Transverse colon (tissue), 4 donors: ENCODE data around the gene APBB2. TPM values are rescaled to one million over a fixed set of nuclear protein-coding genes. Genes with fewer than 3 reads are reported as not detected.

Source experiments
- DNase-seq: peaks from one replicate; pipeline ENCODE4 v3.0.0-alpha.2; 2019
- H3K27ac ChIP-seq, 4 donors: fragments of 200-600 bp; sonication (generic); 2 replicates each; pipeline ENCODE4 v1.5.1; 2016 to 2018; ENCODE audit warnings: inconsistent platforms in 4 of 4
- H3K27me3 ChIP-seq: fragments of 200-600 bp; sonication (generic); 2 replicates; pipeline ENCODE4 v1.5.1; 2017; ENCODE audit warnings: inconsistent platforms
- H3K36me3 ChIP-seq, 4 donors: fragments of 200-600 bp; sonication (generic); 2 replicates each; pipeline ENCODE4 v1.5.1; 2017 to 2019; ENCODE audit warnings: inconsistent platforms in 4 of 4
- H3K4me1 ChIP-seq, 4 donors: fragments of 200-600 bp; sonication (generic); 2 replicates each; pipeline ENCODE4 v1.5.1; 2017 to 2020; ENCODE audit warnings: inconsistent platforms in 4 of 4
- H3K4me3 ChIP-seq, 4 donors: fragments of 200-600 bp; sonication (generic); 1 replicate in 1 of 4; 2 replicates in 3 of 4; pipeline versions ENCODE4 v1.5.1 to v1.6.1; 2017 to 2019; ENCODE audit warnings: inconsistent platforms in 4 of 4
- H3K9me3 ChIP-seq, 2 donors: fragments of 200-600 bp; sonication (generic); 2 replicates each; pipeline ENCODE4 v1.5.1; 2017 to 2019; ENCODE audit warnings: inconsistent platforms in 2 of 2
- EP300 ChIP-seq: sonication (generic); formaldehyde crosslinking; IDR thresholded peaks from one replicate; pipeline ENCODE4 v1.6.1; 2017; ENCODE audit warnings: antibody characterized with exemption, low read depth
- POLR2A ChIP-seq: fragments of 450-650 bp; IDR thresholded peaks from one replicate; pipeline ENCODE4 v1.6.1; 2016; ENCODE audit warnings: antibody characterized with exemption, mild to moderate bottlenecking, moderate library complexity
- POLR2AphosphoS5 ChIP-seq, 3 donors: sonication (generic); formaldehyde crosslinking; IDR thresholded peaks; one replicate each; pipeline ENCODE4 v1.6.1; 2016; ENCODE audit warnings: antibody characterized with exemption in 3 of 3
- WGBS, 2 donors: methylation state at CpG; one replicate each; pipeline ENCODE4 v1.1.5; 2018; ENCODE audit warnings: low coverage in 1 of 2; 5-methylcytosine and 5-hydroxymethylcytosine counted together
- in situ Hi-C, 4 donors: fragments of 200-750 bp; cut with MboI; loops; one replicate each; pipeline versions ENCODE4 v1.15.0 to v1.15.1; 2017; ENCODE audit warnings: low sequenced_read_pairs in 3 of 4, low pct_ligation_motif_present in 1 of 4, low pct_unique_long_range_greater_than_20kb in 1 of 4
- intact Hi-C: fragments of 100-400 bp; cut with DNase I; formaldehyde crosslinking; loops from one replicate; pipeline ENCODE4 v1.15.1; 2023; ENCODE audit warnings: low total_unique reads
- total RNA-seq, 4 donors: library from RNA; depleted of rRNA; stranded (reverse); fragments of >200 nt; gene quantifications; one replicate each; pipeline ENCODE4 v1.1.0, GENCODE V29; 2016
- TF ChIP-seq, protein P1 (sequence below), 5 experiments: fragments of 200-600 bp in 3 of 5; fragments of 450-650 bp in 2 of 5; sonication (generic) in 3 of 5; IDR thresholded peaks; 1 replicate in 2 of 5; 2 replicates in 3 of 5; pipeline ENCODE4 v1.5.1; 2016 to 2017; ENCODE audit warnings: antibody characterized with exemption in 5 of 5, inconsistent platforms in 3 of 5, mild to moderate bottlenecking in 2 of 5, moderate library complexity in 1 of 5

Gene APBB2
- total RNA-seq, 4 donors from 2014 or later = 37.1 to 138 (median 90.1) TPM

DNA sequence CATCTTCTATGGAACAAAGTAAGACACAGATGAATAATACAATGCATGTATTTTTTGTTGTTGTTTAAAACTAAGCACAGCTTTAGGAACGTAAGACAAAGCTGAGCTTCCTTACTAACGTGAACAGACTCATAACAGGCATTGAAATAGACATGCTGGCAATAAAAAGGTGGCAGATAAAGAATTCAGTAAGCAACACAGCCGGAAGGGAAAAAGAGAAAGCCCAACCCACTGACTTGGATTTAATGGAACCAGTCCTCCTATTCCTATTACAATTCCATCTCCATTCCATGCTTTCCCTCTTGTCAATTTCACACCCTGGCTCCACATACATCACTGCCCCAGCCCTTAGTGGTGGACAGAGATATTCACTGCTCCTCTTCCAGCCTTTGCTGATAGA lies 282.5 kb downstream of the APBB2 start:
- Histone ChIP-seq H3K36me3 (no peaks in the 10 kb centered on the region), H3K27me3 (no peaks in the 10 kb centered on the region), H3K4me3 (no peak overlapping the region), H3K9me3 (no peaks in the 10 kb centered on the region), H3K4me1 (peaks cover 0 to 3% (median 0%) of the 10 kb centered on the region in 4 donors), H3K27ac (no peak overlapping the region)
- TF ChIP-seq POLR2AphosphoS5 (IDR thresholded peaks at IDR 0.05) (no peak), EP300 (no peak), POLR2A (no peak)
- TF ChIP-seq, protein P1, sequence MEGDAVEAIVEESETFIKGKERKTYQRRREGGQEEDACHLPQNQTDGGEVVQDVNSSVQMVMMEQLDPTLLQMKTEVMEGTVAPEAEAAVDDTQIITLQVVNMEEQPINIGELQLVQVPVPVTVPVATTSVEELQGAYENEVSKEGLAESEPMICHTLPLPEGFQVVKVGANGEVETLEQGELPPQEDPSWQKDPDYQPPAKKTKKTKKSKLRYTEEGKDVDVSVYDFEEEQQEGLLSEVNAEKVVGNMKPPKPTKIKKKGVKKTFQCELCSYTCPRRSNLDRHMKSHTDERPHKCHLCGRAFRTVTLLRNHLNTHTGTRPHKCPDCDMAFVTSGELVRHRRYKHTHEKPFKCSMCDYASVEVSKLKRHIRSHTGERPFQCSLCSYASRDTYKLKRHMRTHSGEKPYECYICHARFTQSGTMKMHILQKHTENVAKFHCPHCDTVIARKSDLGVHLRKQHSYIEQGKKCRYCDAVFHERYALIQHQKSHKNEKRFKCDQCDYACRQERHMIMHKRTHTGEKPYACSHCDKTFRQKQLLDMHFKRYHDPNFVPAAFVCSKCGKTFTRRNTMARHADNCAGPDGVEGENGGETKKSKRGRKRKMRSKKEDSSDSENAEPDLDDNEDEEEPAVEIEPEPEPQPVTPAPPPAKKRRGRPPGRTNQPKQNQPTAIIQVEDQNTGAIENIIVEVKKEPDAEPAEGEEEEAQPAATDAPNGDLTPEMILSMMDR (IDR thresholded peaks at IDR 0.05) = no peak
- WGBS, 2 donors = 20 to 43% methylated on average over 3 of the region's 3 CpGs
- DNase-seq = no peak
- intact Hi-C loops = loop anchor here (2.0 kb wide), 1 partner anchor 283 kb away; the partner anchor contains the start of gene APBB2
- in situ Hi-C loops = loop anchor here in 2 of 4 donors (5.0 to 25.0 kb wide), 2 partner anchors 285 to 705 kb away; no protein-coding TSS in a partner anchor

DNA sequence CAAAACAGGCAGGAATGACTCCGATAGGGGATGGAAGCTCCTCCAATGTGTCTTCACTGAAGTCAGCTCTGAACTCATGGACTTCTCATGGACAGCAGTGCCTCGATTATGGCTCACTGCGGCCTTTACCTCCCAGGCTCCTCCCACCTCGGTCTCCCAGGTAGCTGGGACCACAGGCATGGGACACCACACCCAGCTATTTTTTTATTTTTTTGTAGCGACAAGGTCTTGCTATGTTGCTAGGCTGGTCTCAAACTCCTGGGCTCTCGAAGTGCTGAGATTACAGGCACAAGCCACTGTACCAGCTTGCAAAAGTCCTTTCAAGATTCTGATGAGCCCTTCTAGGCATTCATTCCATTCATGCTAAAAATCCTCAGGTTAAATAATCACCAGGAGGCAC lies 283.1 kb downstream of the APBB2 start:
- in situ Hi-C loops = loop anchor here in 2 of 4 donors (5.0 to 25.0 kb wide), 2 partner anchors 286 to 706 kb away; no protein-coding TSS in a partner anchor
- intact Hi-C loops = loop anchor here (2.0 kb wide), 1 partner anchor 284 kb away; the partner anchor contains the start of gene APBB2

DNA sequence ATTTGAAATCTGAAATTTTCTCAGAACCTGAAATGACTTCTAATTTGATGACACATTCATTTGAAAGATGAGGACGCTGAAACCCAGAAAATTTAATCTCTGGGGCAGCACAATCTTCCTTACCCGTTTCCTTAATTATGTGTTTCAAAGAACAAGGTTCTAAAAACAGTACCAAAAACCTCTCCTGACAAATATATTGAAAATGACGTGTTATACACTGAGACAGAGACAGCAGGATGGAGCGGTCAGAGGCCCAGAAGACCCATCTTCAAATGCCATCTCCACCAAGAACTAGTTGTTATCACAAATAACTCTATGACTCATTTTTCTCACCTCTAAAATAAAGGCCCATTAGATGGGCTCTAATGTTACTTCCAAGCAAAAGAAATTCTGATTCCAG lies 287.3 kb downstream of the APBB2 start:
- TF ChIP-seq POLR2AphosphoS5 (IDR thresholded peaks at IDR 0.05) (no peak), EP300 (no peak), POLR2A (no peak)
- TF ChIP-seq, protein P1 (IDR thresholded peaks at IDR 0.05) = no peak
- 72 to 82% methylated on average over 4 of the region's 4 CpGs for WGBS, 2 donors

More for the DNA sequence above, 283.1 kb downstream of the APBB2 start:
- 88 to 100% methylated on average over 1 to 6 of the region's 6 CpGs for WGBS, 2 donors
- H3K36me3 ChIP-seq = no peaks in the 10 kb centered on the region
- peaks cover 0 to 3% (median 0%) of the 10 kb centered on the region in 4 donors for H3K4me1 ChIP-seq
- DNase-seq = no peak
- H3K9me3 ChIP-seq = no peaks in the 10 kb centered on the region
- no peaks in the 10 kb centered on the region for H3K27me3 ChIP-seq
- TF ChIP-seq, protein P1 (IDR thresholded peaks at IDR 0.05) = no peak
- TF ChIP-seq EP300 (no peak), POLR2AphosphoS5 (IDR thresholded peaks at IDR 0.05) (no peak), POLR2A (no peak)
- no peak overlapping the region for H3K4me3 ChIP-seq
- no peak overlapping the region for H3K27ac ChIP-seq

DNA sequence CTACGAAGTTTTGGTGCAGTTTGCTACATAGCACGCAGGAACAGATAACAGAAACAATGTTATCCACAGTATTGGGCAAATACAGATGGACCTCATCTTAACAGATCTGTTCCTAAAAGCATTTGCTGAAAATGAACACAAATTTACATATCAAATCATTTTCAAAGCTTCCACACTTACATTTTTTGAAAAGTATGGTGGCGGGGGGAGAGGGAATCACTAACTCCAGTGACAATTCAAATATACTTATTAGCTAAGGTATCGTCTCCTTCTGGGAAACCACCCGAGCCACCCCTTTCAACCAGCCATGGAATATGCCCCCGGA lies 289.6 kb downstream of the APBB2 start:
- TF ChIP-seq POLR2A (no peak), EP300 (no peak), POLR2AphosphoS5 (IDR thresholded peaks at IDR 0.05) (no peak)
- TF ChIP-seq, protein P1 (IDR thresholded peaks at IDR 0.05) = no peak
- 73 to 79% methylated on average over 5 to 6 of the region's 6 CpGs for WGBS, 2 donors
- Histone ChIP-seq H3K4me1 (peaks cover 0 to 3% (median 0%) of the 10 kb centered on the region in 4 donors), H3K4me3 (no peak overlapping the region), H3K9me3 (no peaks in the 10 kb centered on the region), H3K27me3 (no peaks in the 10 kb centered on the region), H3K36me3 (no peaks in the 10 kb centered on the region), H3K27ac (no peak overlapping the region)
- intact Hi-C loops = no loop called here
- in situ Hi-C loops = loop anchor here in 2 of 4 donors (10.0 to 25.0 kb wide), 2 partner anchors 290 to 713 kb away; partner anchors contain the start of gene APBB2 (in 2 of the 2)
- no peak for DNase-seq

More for the DNA sequence above, 287.3 kb downstream of the APBB2 start:
- intact Hi-C loops = no loop called here
- H3K9me3 ChIP-seq = no peaks in the 10 kb centered on the region
- H3K27ac ChIP-seq = no peak overlapping the region
- no peaks in the 10 kb centered on the region for H3K36me3 ChIP-seq
- H3K27me3 ChIP-seq = no peaks in the 10 kb centered on the region
- H3K4me3 ChIP-seq = no peak overlapping the region
- in situ Hi-C loops = loop anchor here in 2 of 4 donors (10.0 to 25.0 kb wide), 2 partner anchors 288 to 710 kb away; partner anchors contain the start of gene APBB2 (in 2 of the 2)
- H3K4me1 ChIP-seq = peaks cover 0 to 3% (median 0%) of the 10 kb centered on the region in 4 donors
- no peak for DNase-seq
